NCI-H2227 treated with DMSO at 0.1 percent for 48 hours (cell line): ENCODE data around the gene NF2.
"Not testable (repeated sequence)": the region's sequence is repeated elsewhere in the genome, so short reads cannot be mapped to it uniquely, and the experiment has no call there.

Experiments
- DNase-seq: peaks from one replicate; lab custom pipeline; 2025; lab: John Stamatoyannopoulos, UW

Gene NF2

GRCh38 chr22:29596408-29596807 is 7.0 kb upstream of the NF2 start:
- DNase-seq: no peak

DNA sequence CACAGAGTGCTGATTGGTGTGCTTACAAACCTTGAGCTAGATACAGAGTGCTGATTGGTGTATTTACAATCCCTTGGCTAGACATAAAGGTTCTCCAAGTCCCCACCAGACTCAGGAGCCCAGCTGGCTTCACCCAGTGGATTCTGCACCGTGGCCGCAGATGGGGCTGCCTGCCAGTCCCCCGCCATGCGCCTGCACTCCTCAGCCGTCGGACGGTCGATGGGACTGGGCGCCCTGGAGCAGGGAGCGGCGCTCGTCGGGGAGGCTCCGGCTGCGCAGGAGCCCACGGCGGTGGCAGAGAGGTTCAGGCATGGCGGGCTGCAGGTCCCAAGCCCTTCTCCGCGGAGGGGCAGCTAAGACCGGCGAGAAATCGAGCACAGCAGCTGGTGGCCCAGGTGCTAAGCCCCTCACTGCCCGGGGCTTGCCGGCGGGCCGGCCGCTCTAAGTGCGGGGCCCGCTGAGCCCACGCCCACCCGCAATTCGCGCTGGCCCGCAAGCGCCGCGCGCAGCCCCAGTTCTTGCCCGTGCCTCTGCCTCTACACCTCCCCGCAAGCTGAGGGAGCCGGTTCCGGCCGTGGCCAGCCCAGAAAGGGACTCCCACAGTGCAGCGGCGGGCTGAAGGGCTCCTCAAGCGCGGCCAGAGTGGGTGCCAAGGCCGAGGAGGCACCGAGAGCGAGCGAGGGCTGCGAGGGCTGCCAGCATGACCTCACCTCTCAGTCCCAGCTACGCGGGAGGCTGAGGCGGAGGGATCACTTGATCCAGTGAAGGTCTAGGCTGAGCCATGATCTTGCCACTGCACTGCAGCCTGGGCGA is 5.4 kb upstream of the NF2 start:
- not testable (repeated sequence) for DNase-seq

DNA sequence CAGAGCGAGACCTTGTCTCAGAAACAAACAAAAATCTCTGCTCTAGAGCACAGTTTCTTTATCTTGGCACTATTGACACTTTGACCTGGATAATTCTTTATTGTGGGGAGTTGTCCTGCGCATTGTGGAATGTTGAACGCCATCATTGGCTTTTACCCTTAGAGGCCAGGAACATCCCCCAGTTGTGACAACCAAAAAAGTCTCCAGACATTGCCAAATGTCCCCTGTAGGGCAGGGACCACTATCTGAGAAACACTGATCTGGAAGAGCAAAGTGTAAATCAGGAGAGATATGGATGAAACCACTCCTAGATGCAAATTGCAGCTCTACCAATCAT is 4.8 kb upstream of the NF2 start:
- no peak for DNase-seq

- DNase-seq: no peak
These were observed 585 bp downstream of the NF2 start for GRCh38 chr22:29604076-29604360.

DNA sequence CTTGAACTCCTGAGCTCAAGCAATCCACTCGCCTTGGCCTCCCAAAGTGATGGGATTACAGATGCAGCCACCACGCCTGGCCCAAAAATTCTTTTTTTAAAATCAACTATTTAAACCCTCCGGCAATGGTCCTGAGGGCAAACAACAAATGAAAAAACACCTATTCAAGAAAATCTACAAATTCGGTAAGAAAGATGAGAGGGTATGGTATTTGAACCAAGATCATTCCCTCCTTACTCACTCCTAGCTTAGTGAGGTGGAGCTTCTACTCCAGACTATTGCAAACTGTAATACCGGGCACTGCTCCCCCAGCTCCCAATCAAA is 2.1 kb downstream of the NF2 start:
- no peak for DNase-seq

DNA sequence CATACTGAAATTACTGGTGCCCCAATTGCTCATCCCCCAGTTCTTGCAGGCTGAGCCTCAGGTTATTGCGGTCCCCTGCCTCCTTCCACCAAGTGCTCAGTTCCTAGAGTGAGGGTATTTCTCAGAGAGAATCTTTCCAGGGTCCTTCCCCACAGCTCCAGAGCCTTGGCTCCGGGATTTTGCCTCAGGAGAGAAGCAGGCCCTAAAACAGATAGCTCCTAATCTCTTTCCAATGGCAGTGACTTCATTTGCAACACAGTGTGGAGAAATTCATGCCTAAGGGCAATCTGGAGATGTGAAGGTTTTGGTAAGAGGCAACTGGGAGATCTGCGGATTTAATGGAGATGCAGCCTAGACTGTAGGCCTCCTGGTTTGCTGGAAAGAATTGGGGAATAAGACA is 2.9 kb downstream of the NF2 start:
- no peak for DNase-seq

- DNase-seq: no peak
These were observed 4.0 kb downstream of the NF2 start for GRCh38 chr22:29607426-29607825.

DNA sequence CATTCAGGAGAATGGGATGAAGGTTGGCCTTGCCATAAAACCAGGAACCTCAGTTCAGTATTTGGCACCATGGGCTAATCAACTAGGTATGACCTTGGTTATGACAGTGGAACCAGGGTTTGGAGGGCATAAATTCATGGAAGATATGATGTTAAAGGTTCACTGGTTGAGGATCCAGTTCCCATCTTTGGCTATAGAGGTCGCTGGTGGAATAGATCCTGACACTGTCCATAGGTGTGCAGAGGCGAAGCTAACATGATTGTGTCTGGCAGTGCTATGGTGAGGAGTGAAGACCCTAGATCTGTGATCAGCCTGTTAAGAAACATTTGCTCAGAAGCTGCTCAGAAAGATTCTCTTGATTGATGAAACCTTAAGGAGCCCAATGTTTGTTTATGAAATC is 5.7 kb downstream of the NF2 start:
- DNase-seq: no peak

- no peak for DNase-seq
These were observed 7.3 kb downstream of the NF2 start for GRCh38 chr22:29610780-29611179.

DNA sequence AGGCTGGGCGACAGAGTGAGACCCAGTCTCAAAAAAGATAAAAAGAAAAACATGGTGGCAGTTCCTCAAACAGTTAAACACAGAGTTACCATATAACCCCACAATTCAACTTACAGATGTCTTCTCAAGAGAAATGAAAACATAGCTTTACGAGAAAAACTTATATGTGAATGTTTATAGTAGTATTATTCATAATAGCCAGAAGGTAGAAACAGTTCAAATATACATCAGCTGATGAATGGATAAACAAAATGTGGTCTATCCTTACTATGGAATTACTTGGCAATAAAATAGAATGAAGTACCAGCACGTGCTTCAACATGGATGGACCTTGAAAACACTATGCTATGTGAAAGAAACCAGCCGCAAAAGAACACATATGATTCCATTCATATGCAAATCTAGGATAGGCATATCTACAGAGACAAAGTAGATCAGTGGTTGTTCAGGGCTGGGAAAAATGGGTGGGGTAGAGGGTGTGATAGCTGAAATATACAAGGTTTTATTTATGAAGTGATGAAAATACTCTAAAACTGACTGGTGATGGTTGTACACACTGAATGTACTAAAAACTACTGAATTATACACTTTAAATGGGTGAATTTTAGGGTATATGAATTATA is 12.4 kb downstream of the NF2 start:
- no peak for DNase-seq

DNA sequence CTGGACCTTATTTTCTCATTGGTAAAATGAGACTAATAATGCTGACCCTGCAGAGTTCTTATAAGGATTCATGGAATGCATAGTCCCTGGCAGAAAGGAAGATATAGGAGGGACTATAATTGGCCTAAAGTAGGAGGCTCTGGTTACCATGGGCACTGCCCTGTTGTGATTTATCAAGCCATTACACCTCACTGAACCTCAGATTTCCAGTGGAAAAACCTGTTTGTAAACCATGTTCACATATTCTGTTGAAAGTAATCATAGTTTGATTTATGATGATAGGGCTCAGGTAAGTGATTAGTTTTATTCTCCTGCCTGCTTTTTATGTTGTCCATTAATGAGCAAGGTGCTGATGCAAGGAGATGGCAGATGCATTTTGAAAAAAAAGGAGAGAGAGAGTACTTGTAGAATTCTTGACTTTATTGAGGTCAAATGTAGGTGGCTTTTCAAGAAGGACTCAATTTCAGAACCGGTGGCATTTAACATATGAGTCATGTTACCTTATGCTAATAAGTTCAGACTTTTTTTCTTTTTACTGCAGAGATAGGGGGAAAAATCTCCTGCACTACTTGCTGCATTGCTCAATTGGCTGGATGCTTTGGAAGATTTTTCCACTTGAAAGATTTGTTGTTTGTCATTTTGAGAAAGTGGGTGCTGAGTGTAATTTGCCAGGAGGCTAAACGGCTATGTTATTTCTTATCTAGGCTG is 14.6 kb downstream of the NF2 start:
- no peak for DNase-seq

DNA sequence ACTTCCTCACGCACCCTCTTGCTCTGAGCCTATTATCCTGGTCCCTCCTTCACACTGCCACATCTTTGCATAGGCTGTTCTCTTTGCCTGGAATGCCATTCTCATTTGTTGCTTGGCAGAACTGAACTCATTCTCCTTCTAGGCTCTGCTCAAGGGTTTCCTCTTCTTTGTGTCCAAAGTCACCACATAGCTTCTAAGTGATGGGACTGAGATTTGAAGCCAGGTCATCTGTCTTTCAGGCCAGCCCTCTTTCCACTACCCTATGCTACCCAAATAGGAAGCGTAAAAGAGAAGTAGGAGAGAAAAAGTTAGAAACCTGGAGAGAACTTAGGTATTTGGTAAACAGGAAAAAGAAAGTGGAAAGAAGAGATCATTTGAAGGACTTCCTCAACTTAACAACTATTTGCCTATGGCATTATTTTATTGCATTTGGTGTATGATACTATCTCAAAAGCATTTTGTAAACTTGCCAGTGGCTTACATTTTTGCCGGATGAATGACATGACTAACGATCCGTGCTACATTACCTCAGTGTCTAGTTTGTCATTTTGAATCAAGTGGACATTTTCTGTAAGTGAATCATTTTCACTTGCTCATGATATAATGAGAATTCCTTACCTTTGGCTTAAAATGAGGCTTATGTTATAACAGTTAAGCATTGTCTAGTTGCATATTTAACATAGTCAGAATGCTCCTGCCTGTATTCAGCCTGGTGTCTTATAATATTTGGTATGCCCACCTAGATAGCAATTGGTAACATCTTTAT is 18.5 kb downstream of the NF2 start:
- DNase-seq: no peak

- no peak for DNase-seq
These were observed 19.6 kb downstream of the NF2 start for GRCh38 chr22:29623059-29623458.

DNA sequence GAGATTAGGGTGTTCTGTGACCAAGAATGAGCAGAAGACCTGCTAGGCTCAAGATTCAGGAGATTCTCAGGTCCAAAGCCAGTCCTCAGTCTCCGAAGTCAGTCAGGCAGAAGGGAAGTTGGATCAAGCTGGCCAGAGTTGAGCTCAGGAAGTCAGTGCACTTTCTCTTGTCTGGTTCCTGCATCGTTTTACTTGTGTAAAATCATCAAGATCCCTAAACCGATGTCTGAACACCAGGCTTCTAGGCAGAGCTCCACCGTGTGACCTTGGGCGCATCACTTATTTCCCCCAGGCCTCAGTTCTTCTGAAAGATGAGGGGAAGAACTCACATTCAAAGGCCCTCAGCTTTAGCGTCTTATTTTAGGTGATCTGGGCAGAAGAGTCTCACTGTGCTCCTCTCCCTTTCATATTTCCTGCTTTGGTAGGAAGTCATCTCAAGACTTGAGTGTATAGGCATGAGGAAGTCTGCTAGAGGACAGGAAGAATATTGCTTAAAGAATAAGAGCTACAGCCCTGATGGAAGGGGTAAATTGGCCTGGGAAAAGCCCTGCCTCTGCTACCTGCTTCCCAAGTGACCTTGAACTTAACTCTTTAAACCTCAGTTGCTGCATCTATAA is 20.2 kb downstream of the NF2 start:
- DNase-seq: no peak

DNA sequence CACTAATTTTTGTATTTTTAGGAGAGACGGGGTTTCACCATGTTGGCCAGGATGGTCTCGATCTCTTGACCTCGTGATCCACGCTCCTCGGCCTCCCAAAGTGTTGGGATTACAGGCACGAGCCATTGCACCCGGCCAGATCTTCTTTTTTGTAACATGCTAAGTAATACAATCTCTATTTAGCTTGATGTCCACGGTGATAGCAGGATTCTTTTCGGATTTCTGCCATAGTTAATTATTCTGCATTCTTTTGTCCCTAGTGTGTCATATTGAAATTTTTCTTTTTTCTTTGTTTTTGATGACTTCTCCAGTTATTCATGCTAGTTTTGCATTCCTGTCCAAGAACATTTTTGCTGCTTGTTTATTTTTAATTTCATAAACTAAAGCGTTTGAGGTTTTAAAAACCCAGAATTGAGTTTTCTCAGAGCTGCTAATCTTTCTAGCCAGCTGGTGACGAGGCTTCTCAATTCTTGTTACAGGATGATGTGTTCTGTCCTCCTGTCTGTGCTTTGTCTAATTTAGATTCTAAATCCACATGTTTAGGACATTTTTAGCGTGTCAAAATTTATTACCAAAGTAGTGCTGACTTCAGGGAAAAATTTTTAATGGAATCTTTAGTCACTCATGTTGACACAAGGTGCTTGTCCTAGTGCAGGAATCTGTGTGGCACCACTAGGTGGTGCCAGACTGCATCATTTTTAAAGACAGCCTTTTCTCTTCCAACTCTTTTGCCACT is 21.8 kb downstream of the NF2 start:
- DNase-seq: no peak

DNA sequence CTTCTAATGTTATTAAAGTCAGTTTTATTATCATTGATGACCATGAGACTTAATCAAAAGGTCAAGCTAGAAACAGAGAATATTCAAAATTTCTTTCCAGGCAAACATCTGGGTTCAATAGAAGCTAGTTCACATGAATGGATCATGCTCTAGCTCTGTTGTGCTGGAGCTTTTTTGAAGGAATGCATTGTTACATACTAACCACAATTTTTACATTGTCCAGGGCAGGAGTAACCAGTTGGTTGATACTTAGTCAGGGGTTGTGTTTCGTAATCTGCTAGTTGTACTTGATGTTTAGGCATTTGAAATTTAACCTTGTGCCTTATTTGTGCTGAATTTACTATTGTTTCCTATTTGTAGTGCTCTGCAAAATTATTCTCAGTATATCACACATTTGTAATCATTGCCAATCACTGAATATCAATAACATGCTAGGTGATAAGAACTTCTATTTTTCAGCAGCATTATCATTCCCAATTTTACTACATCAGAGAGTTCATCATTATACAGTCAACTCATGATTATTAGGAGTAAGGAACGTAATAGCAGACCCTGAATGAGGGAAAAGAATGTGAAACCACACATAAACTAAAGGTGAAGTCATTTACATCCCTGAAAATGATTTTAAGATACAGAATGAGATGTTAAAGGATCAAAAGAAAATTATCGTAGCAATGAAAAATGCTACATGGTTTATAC is 23.2 kb downstream of the NF2 start:
- no peak for DNase-seq

DNA sequence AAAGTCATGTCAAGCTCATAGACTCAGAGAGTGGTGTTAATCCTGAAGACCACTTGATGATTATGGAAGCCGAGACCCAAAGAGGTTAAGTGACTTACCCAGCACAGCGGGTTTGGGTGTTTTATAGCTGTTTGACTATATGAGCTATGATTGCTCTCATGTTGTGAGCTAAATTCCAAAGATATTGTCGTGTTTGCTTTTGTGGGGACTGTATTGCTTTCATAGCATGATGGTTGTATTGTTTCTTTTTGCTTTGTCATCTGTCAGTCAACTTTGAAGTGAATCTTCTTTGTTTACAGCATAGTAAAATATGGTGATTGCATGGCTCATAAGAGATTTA is 23.7 kb downstream of the NF2 start:
- no peak for DNase-seq

DNA sequence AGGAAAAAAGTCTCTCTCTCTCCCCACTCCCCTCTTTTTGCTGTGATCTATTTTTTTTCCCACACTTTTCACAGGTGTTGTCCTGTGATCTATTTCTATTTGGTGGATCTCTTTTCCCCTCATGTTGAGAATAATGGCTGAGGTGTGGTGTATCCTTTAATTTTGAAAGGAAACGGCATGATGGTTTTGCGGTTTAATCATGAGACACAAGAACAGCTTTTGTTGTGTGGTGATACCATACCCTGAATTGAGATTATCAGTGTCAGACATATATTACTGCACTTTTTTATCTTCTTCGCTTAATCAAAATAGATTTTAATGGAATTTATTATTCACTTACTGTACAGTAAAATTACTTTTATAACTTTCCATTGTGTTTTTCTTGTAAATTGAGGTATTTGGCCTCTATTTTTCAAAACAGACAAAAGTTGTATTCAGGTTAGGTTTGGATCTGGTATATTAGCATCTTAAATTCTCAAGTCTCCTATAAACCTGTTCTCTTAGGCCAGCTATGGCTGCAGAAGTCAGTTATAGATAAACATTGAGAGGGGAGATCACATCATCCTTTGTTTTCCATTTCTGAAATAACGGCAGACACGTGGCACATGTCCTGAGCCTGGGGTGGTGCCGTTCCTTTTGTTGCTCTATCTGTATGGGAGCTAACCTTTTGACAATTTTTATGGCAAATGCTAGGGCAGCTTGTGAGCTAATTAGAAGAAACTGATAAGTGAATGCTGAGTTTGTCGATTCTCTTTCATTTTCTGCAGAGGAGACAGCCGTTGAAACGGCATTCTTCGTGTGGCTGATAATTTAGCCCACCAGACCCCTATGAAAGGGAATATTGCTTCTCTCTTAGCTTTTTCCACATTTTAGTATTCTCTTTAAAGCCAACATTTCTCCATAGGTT is 25.8 kb downstream of the NF2 start:
- no peak for DNase-seq

DNA sequence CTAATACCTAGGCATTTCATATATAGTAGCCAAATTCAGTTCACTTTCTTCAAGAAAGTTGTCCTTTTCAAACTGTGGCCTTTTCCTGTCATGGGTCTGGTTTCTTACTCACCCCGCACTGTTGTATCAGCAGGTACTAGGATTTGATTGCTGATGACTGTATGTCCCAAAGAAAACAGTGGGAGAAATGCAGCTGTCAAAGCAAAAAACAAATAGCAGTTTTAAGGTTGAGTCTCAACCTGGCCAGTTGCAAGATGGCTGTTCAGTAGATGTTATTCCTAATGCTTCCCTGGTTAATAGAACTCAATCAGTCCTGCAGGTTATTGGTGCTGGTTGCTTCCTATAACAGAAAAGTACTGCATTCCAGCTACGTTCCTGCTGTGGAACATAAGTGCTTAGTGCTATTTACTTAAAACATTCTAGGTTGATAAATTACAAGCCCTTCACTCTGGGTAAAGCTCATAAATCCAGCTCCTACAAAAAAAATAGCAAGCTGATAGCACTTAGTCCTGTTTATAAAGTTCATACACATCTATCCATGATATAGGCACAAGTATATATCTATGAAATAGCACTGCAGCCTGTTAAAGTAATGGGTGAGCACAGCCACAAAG is 26.6 kb downstream of the NF2 start:
- no peak for DNase-seq

GRCh38 chr22:29630987-29631386 is 27.6 kb downstream of the NF2 start:
- DNase-seq: no peak
